Ovary (tissue), 9 donors: ENCODE data around the gene CARD6. TPM values are rescaled to one million over a fixed set of nuclear protein-coding genes. Genes with fewer than 3 reads are reported as not detected.
A peak's percentile ranks its signal among the peaks of the same experiment; 100 is the strongest.
"Not testable (repeated sequence)": the region's sequence is repeated elsewhere in the genome, so short reads cannot be mapped to it uniquely, and the experiment has no call there.

Source experiments
- DNase-seq, 5 donors: peaks; one replicate each; pipeline ENCODE4 v3.0.0-alpha.2; 2019 to 2020
- H3K27ac ChIP-seq, 2 donors: fragments of 200-600 bp; one replicate each; pipeline versions ENCODE4 v1.5.1 to v1.8.0; 2019 to 2022
- H3K27me3 ChIP-seq: fragments of 200-600 bp; one replicate; pipeline ENCODE4 v1.8.0; 2022
- H3K36me3 ChIP-seq: fragments of 200-600 bp; sonication (generic); one replicate; pipeline ENCODE4 v1.5.1; 2019
- H3K4me1 ChIP-seq: one replicate; pipeline ENCODE4 v1.8.1; 2013; ENCODE audit warnings: mild to moderate bottlenecking, moderate library complexity; ENCODE audit not compliant: insufficient read depth
- H3K4me3 ChIP-seq: fragments of 200-600 bp; sonication (generic); one replicate; pipeline ENCODE4 v1.5.1; 2017
- H3K9me3 ChIP-seq, 2 donors: fragments of 200-600 bp in 1 of 2; sonication (generic) in 1 of 2; one replicate each; pipeline versions ENCODE4 v1.5.1 to v1.8.1; 2013 to 2019; ENCODE audit warnings: mild to moderate bottlenecking in 1 of 2, moderate library complexity in 1 of 2
- EP300 ChIP-seq: sonication (generic); formaldehyde crosslinking; IDR thresholded peaks from one replicate; pipeline ENCODE4 v1.6.1; 2017; ENCODE audit warnings: antibody characterized with exemption
- POLR2A ChIP-seq: fragments of 450-650 bp; IDR thresholded peaks from one replicate; pipeline ENCODE4 v1.6.1; 2017; ENCODE audit warnings: antibody characterized with exemption, mild to moderate bottlenecking, moderate library complexity
- WGBS, 3 donors: extraction: QIAGEN DNeasy Blood & Tissue Kit in 1 of 3; methylation state at CpG; one replicate each; pipeline versions ENCODE4 v1.1.5 to v1.1.7; 2013 to 2017; 5-methylcytosine and 5-hydroxymethylcytosine counted together
- intact Hi-C, 4 donors: fragments of 100-400 bp; cut with DNase I; formaldehyde crosslinking; loops; one replicate each; pipeline versions ENCODE4 v1.11.0 to v1.15.1; 2022 to 2023
- polyA plus RNA-seq, 2 donors: library from polyadenylated mRNA; stranded (reverse); fragments of 200-250 nt in 1 of 2; fragments of 350-450 nt in 1 of 2; fragmentation: Illumina TruSeq in 1 of 2; extraction: RNeasy Lipid Tissue Mini Kit (QIAGEN cat#74804) in 1 of 2; gene quantifications; one replicate each; pipeline ENCODE4 v1.2.3, GENCODE V29; 2013 to 2014
- total RNA-seq, 7 donors: library from RNA; depleted of rRNA in 2 of 7; stranded (reverse); fragments of >200 nt in 2 of 7; fragmentation: NEBNext Ultra II Directional in 3 of 7; extraction: Animal tissue kit (Norgen Biotek cat#: 25700) in 3 of 7; gene quantifications; one replicate each; pipeline versions ENCODE4 v1.1.0 to v1.2.4, GENCODE V29; 2016 to 2023
- TF ChIP-seq, protein P1 (sequence below), 3 donors: fragments of 450-650 bp in 2 of 3; fragments of 200-600 bp in 1 of 3; IDR thresholded peaks; one replicate each; pipeline versions ENCODE4 v1.5.1 to v1.8.0; 2016 to 2022; ENCODE audit warnings: antibody characterized with exemption in 3 of 3, mild to moderate bottlenecking in 1 of 3
- donor health status: DM: no; HTN: no; CAD: no; lungs with moderate emphysema.
- donor health status: DM: no; HTN: no; CAD: no.
- donor health status: Bipolar disorder and iron deficiency.
- donor health status: DM: yes; HTN: yes; CAD: no.
- donor health status: DM: no; HTN: no; CAD: no.
- donor health status: DM: yes; HTN: yes; CAD: no.

The CARD6 gene
- total and polyA plus RNA-seq, 9 donors, result 2.0 to 9.4 (median 5.2) TPM

DNA sequence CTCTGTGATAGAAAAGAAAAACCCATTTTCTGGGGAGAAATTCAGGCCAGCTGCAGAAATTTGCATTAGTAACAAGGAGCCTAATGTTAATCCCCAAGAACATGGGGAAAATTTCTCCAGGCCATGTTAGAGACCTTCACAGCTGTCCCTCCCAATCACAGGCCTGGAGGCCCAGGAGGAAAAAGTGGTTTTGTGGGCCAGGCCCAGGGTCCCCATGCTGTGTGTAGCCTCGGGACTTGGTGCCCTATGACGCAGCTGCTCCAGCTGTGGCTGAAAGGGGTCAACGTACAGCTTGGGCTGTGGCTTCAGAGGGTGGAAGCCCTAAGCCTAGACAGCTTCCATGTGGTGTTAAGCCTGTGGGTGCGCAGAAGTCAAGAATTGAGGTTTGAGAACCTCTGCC is 41.1 kb downstream of the CARD6 start:
- intact Hi-C loops, result loop anchor here in 1 of 4 donors (5.0 kb wide), 1 partner anchor 130 kb away; no protein-coding TSS in a partner anchor
- WGBS, 3 donors, result 88 to 94% (median 94%) methylated on average over 4 of the region's 4 CpGs
- DNase-seq, result no peak

DNA sequence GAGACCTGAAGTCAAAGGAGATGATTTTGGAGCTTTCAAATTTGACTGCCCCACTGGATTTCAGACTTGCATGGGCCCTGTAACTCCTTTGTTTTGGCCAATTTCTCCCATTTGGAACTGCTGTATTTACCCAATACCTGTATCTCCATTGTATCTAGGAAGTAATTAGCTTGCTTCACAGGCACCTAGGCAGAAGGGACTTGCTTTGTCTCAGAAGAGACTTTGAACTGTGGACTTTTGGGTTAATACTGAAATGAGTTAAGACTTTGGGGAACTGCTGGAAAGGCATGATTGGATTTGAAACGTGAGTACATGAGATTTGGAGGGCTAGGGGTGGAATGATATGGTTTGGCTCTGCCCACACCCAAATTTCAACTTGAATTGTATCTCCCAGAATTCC is 41.9 kb downstream of the CARD6 start:
- not testable (repeated sequence) for H3K27ac ChIP-seq, H3K4me3 ChIP-seq, H3K27me3 ChIP-seq, H3K9me3 ChIP-seq, H3K4me1 ChIP-seq, DNase-seq, H3K36me3 ChIP-seq
- WGBS, 3 donors, result 38 to 54% (median 44%) methylated on average over 1 of the region's 1 CpG
- intact Hi-C loops, result loop anchor here in 1 of 4 donors (5.0 kb wide), 1 partner anchor 131 kb away; no protein-coding TSS in a partner anchor

More for the DNA sequence above, 41.1 kb downstream of the CARD6 start:
- no peaks in the 10 kb centered on the region for H3K4me1 ChIP-seq
- no peaks in the 10 kb centered on the region for H3K27me3 ChIP-seq
- no peak for TF ChIP-seq POLR2A
- TF ChIP-seq, protein P1, sequence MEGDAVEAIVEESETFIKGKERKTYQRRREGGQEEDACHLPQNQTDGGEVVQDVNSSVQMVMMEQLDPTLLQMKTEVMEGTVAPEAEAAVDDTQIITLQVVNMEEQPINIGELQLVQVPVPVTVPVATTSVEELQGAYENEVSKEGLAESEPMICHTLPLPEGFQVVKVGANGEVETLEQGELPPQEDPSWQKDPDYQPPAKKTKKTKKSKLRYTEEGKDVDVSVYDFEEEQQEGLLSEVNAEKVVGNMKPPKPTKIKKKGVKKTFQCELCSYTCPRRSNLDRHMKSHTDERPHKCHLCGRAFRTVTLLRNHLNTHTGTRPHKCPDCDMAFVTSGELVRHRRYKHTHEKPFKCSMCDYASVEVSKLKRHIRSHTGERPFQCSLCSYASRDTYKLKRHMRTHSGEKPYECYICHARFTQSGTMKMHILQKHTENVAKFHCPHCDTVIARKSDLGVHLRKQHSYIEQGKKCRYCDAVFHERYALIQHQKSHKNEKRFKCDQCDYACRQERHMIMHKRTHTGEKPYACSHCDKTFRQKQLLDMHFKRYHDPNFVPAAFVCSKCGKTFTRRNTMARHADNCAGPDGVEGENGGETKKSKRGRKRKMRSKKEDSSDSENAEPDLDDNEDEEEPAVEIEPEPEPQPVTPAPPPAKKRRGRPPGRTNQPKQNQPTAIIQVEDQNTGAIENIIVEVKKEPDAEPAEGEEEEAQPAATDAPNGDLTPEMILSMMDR (IDR thresholded peaks at IDR 0.05), result no peak
- TF ChIP-seq EP300, result no peak
- H3K4me3 ChIP-seq, result no peak overlapping the region
- H3K27ac ChIP-seq, result no peak overlapping the region
- no peaks in the 10 kb centered on the region for H3K36me3 ChIP-seq
- H3K9me3 ChIP-seq, result no peaks in the 10 kb centered on the region

DNA sequence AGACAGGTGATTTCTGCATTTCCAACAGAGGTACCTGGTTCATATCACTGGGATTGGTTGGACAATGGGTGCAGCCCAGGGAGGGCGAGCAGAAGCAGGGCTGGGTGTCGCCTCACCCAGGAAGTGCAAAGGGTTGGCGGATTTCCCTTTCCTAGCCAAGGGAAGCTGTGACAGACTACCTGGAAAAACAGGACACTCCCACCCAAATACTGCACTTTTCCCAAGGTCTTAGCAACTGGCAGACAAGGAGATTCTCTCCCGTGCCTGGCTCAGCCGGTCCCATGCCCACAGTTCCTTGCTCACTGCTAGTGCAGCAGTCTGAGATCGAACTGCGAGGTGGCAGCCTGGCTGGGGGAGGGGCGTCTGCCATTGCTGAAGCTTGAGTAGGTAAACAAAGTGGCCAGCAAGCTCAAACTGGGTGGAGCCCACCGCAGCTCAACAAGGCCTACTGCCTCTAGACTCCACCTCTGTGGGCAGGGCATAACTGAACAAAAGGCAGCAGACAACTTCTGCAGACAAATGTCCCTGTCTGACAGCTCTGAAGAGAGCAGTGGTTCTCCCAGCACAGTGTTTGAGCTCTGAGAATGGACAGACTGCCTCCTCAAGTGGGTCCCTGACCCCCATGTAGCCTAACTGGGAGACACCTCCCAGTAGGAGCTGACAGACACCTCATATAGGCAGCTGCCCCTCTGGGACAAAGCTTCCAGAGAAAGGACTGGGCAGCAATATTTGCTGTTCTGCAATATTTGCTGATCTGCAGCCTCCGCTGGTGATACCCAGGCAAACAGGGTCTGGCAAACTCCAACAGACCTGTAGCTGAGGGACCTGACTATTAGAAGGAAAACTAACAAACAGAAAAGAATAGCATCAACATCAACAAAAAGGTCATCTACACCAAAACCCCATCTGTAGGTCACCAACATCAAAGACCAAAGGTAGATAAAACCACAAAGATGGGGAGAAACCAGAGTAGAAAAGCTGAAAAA is 54.6 kb downstream of the CARD6 start:
- DNase-seq, H3K36me3 ChIP-seq, H3K4me3 ChIP-seq, H3K9me3 ChIP-seq, H3K27ac ChIP-seq, intact Hi-C loops, H3K4me1 ChIP-seq, H3K27me3 ChIP-seq: not testable (repeated sequence)
- WGBS, 3 donors, result 77 to 79% (median 78%) methylated on average over 9 to 10 of the region's 10 CpGs

DNA sequence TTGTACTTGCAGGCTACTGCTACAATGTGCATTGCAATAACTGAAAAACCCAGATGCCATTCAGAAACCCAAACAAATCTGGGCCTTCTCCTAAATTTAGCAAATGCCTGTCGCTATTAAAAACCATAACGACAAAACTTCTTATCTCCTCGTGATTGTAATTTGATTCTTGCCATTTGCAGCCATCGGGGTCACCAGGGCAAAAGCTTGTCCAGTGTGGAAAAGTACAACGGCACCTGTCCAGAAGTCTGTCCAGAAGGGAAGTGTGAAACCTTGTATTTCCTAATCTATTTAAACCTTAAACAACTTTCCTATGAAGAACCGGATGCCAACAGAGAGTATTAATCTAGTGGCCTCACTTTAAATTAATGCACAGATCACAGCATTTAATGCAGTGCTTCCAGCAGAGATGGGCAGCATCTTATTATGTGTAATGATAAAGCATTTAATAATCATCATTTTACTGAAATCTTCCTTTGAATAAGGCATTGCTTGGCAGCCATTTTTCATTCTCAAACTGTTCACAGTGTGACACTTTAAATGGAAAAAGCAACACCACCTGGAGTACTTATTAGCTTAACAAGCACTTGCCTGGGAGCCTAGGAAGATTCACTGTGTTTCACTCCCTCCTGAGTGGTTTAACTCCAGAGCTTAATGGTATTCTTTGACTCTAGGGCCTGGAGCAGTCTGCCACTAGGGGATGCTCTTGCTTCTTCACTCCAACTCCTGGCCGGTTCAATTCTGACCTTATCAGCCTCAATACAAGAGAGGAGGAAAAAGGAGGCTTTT is 63.2 kb downstream of the CARD6 start:
- Histone ChIP-seq H3K27me3 (no peaks in the 10 kb centered on the region), H3K9me3 (no peaks in the 10 kb centered on the region), H3K4me3 (no peak overlapping the region), H3K27ac (peak overlapping the region in 1 of 2 donors; percentile 71), H3K4me1 (peaks cover 7% of the 10 kb centered on the region), H3K36me3 (no peaks in the 10 kb centered on the region)
- 10 to 36% (median 15%) methylated on average over 7 of the region's 7 CpGs for WGBS, 3 donors
- DNase-seq, result peak; percentile 67 to 86 (median 71)
- TF ChIP-seq, protein P1 (IDR thresholded peaks at IDR 0.05), result peak; percentile 66 to 98 (median 94)
- TF ChIP-seq EP300 (no peak), POLR2A (no peak)
- intact Hi-C loops, result loop anchor here in 3 of 4 donors (10.0 kb wide), 2 partner anchors 610 to 940 kb away; partner anchors contain the start of gene PLCXD3 (in 1 of the 3)

DNA sequence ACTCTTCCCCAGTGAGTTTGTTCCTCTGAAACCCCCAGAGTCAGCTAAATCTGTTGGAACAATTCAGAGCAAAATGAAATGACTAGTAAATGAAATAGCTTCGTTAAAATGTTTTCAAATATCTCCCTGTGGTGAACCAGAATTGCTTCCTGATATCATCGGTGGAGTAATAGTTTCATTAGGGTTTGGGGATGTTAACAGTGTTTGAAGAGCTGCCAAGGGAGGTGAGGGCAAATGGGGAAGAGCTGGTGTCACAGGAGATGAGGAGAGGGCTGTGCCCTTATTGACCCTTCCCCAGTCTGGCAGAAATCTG is 63.8 kb downstream of the CARD6 start:
- intact Hi-C loops, result loop anchor here in 3 of 4 donors (5.0 to 10.0 kb wide), 3 partner anchors 362 to 940 kb away; partner anchors contain the start of gene PLCXD3 (in 1 of the 3)
- no peak for DNase-seq
- Histone ChIP-seq H3K27me3 (no peaks in the 10 kb centered on the region), H3K27ac (peak overlapping the region in 1 of 2 donors; percentile 71), H3K4me3 (no peak overlapping the region), H3K9me3 (no peaks in the 10 kb centered on the region), H3K36me3 (no peaks in the 10 kb centered on the region), H3K4me1 (peaks cover 7% of the 10 kb centered on the region)
- TF ChIP-seq, protein P1 (IDR thresholded peaks at IDR 0.05), result no peak
- TF ChIP-seq POLR2A (no peak), EP300 (no peak)
- WGBS, 3 donors, result 2 to 4% (median 4%) methylated on average over 2 of the region's 2 CpGs
